PFSK-1 (cell line): ENCODE results near the gene SNX32.

ENCODE experiments used
- POLR2AphosphoS5 ChIP-seq: IDR thresholded peaks from 2 replicates; pipeline ENCODE4 v1.6.1; 2012; ENCODE audit warnings: low read depth, mild to moderate bottlenecking, control low read depth, low read length, moderate library complexity
- SIN3A ChIP-seq: IDR thresholded peaks from 2 replicates; pipeline ENCODE4 v1.6.1; 2012; ENCODE audit warnings: mild to moderate bottlenecking, low read length, moderate library complexity, borderline replicate concordance; ENCODE audit not compliant: insufficient read depth
- TAF1 ChIP-seq: IDR thresholded peaks from 2 replicates; pipeline ENCODE4 v1.6.1; 2012; ENCODE audit warnings: low read length, control low read depth, borderline replicate concordance; ENCODE audit not compliant: insufficient read depth
- TF ChIP-seq, protein P1 (sequence below), 2 experiments: IDR thresholded peaks; 2 replicates each; pipeline versions ENCODE4 v1.6.1 to v1.8.0; 2011 to 2012; ENCODE audit warnings: low read depth in 2 of 2, low read length in 2 of 2, control low read depth in 1 of 2, inconsistent platforms in 1 of 2, mild to moderate bottlenecking in 1 of 2, moderate library complexity in 1 of 2; ENCODE audit not compliant: insufficient read depth in 1 of 2

DNA sequence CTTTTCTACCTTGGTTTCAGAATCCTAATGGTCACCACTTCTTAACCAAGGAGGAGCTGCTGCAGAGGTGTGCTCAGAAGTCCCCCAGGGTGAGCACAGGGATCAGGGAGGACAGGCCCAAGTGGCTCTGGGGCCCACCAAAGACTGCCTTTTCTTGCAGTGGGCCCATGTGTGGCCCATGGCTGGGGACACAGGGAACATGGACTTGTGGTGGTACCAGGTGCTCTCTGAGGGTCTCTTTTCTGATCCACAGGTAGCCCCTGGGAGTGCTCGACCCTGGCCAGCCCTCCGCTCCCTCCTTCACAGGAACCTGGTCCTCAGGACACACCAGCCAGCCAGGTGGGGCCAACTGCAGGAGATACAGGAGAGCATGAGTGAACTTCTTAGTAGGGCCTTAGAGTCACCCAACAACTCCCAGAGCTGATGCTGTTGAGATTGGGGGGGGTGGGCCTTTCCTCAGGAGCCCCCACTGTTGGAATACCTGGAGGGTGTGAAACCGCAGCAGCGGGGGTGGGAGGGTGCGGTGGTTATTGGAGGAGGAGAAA is 28.5 kb downstream of the SNX32 start:
- TF ChIP-seq TAF1, result no peak
- TF ChIP-seq, protein P1, sequence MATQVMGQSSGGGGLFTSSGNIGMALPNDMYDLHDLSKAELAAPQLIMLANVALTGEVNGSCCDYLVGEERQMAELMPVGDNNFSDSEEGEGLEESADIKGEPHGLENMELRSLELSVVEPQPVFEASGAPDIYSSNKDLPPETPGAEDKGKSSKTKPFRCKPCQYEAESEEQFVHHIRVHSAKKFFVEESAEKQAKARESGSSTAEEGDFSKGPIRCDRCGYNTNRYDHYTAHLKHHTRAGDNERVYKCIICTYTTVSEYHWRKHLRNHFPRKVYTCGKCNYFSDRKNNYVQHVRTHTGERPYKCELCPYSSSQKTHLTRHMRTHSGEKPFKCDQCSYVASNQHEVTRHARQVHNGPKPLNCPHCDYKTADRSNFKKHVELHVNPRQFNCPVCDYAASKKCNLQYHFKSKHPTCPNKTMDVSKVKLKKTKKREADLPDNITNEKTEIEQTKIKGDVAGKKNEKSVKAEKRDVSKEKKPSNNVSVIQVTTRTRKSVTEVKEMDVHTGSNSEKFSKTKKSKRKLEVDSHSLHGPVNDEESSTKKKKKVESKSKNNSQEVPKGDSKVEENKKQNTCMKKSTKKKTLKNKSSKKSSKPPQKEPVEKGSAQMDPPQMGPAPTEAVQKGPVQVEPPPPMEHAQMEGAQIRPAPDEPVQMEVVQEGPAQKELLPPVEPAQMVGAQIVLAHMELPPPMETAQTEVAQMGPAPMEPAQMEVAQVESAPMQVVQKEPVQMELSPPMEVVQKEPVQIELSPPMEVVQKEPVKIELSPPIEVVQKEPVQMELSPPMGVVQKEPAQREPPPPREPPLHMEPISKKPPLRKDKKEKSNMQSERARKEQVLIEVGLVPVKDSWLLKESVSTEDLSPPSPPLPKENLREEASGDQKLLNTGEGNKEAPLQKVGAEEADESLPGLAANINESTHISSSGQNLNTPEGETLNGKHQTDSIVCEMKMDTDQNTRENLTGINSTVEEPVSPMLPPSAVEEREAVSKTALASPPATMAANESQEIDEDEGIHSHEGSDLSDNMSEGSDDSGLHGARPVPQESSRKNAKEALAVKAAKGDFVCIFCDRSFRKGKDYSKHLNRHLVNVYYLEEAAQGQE (IDR thresholded peaks at IDR 0.05; ENCODE audit: insufficient read depth in 1 of 2, low read depth in 2 of 2, low read length in 2 of 2), result no peak
- no peak for TF ChIP-seq POLR2AphosphoS5
- no peak for TF ChIP-seq SIN3A
